CD1c-positive myeloid dendritic cell (primary cell): ENCODE measurements around the gene SAMD4A.

Experiments
- DNase-seq: peaks from one replicate; pipeline ENCODE4 v3.0.0-alpha.2; 2016; ENCODE audit errors: extremely low spot score

SAMD4A gene

DNA sequence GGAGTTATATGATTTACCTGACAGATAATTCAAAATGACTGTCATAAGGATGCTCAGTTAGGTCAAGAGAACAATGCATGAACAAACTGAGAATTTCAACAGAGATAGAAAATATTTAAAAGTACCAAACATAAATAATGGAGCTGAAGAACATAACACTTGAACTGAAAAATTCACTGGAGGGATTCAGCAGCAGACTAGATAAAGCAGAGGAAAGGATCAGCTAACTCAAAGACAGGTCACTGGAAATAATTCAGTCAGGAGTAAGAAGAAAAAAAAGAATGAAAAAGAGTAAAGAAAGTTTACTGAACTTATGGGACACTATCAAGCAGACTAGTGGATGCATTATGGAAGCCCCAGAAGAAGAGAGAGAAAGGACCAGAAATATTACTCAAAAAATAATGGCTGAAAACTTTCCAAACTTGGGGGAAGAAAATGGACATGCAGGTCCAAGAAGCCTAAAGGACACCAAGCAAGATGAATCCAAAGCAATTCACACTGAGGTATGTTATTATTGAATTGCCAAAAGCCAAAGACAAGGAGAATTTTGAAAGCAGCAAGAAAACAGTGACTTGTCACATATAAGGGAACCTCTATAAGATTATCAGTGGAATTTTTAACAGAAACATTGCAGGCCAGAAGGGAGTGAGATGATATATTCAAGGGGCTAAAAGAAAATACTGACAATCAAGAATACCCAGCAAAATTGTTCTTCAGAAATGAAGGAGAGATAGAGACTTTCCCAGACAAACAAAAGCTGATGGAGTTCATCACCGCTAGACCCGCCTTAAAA, 257.0 kb downstream of the SAMD4A start:
- DNase-seq = no peak

DNA sequence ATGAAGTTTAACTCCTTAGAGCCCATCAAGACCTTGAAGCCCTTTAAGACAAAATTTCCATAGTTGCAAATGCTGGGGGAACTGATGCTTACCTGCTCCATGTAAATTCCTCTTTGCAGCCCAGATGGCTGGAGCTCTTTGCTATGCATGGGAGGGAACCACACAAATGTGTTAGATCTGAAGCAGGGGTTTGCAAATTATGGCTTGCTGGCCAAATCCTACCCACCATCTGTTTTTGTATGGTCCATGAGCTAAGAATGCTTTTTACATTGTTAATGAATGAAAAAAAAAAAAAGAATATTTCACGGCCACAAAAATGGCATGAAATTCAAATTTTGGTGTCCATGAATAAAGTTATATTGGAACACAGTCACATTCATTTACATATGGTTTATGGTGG, 261.1 kb downstream of the SAMD4A start:
- no peak for DNase-seq

DNA sequence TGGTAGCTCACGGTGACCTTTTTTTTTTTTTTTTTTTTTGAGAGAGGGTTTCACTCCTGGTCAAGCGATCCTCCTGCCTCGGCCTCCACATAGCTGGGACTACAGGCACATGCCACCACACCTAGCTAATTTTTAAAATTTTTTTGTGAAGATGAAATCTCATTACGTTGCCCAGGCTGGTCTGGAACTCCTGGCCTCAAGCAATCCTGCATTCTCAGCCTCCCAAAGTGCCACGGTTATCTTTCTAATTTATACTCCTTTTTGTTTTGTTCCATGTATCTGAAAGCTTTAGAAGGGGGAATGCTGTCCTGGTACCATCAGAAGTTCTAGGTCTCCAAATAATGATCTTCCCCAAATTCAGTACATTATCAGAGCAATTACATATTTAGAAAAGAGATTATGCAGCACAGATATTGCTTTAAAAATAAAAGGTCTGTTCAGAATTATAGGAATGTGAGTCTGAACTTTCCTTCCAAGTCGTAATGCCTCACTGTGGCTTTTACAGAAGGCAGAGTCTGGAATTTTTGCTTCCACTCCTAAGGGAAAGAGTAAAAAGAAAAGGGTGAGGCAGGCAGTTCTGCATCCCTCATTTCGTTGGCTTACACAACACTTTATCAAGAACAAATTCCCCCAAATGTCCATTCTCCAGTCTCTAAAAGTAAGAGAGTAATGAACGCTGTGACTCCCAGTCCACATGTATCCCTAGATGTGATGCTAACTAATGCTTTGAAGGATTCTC, 262.7 kb downstream of the SAMD4A start:
- no peak for DNase-seq

- DNase-seq = no peak
These were observed 263.7 kb downstream of the SAMD4A start for GRCh38 chr14:54830650-54831049.

DNA sequence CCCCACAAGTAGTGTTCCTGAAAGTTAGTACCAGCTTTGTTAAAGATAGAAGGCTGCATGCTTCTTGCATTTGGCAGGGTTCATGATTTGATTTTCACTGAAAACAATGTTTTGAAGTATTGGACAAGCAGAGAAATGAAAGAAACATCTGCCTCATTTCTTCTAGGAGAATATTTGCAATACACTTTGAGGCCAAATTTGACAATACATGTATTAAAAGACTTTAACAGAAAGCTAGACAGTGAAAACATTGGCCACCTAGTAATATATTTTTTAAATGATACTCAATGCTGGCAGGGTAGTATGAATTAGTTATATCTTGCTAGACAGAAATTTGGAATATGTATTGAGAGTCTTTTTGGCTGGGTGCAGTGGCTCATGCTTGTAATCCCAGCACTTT, 267.2 kb downstream of the SAMD4A start:
- DNase-seq = no peak

DNA sequence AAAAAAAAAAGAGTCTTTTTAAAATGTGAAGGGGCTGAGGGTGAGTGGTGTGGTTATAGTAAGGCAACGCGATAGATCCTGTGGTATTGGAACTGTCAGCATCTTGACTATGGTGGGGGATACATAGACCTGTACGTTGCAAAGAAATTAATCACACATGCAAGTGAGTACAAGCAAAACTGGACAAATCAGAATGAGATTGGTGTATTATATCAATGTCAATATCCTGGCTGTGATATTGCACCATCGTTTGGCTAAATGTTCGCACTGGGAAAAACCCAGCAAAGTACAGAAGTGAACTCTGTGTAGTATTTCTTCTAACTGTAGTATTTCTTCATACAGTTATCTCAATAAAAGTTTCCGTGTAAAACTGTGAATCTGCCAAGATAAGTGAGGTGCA, 267.8 kb downstream of the SAMD4A start:
- no peak for DNase-seq

DNA sequence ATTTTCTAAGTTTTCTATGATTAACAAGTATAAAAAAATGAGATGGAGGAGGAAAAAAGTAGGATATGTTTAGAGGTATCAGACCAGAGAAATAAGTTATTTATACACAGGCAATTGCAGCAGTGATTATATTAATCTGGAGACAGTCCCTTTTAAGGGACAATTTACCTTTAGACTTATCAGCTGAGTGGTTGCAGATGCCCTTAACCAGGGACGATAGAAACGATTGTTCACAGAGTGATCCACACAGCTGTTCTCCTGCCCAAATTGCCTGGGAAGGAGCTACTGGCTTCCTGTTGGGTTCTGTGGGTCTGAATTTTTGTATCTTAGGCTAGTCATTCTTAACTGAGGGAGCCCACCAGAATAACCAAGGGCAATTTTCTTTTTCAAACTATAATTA, 269.3 kb downstream of the SAMD4A start:
- DNase-seq = no peak

DNA sequence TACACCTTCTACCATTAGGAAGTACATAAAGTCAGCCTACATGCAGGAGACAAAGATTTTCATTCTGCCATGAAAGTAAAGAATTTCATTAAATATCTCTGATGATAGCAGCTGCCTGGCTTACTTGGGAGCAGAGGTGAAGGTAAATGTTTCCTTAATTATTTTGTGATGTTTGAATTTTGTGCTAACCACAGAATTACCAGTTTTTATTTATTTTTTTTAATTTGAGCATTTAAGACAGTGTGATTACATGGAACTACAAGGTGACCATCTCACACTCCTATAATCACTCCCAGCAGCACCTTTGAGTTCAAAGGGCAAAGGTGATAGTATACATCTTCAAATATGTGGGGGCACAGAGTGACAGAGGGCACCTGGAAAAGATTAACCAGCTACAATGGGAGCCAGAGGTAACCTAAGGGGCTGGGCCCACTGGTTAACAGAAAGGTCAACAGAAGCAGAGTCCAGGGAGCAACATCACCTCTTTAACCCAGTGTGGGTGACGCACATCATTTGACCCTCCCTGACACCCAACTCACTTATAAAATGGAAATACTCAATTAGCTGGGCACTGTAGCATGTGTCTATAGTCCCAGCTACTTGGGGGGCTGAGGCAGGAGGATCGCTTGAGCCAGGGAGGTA, 270.7 kb downstream of the SAMD4A start:
- no peak for DNase-seq

GRCh38 chr14:54838931-54839512, 272.1 kb downstream of the SAMD4A start:
- no peak for DNase-seq

- no peak for DNase-seq
These were observed 272.8 kb downstream of the SAMD4A start for GRCh38 chr14:54839701-54840119.

GRCh38 chr14:54840336-54840735, 273.4 kb downstream of the SAMD4A start:
- DNase-seq = no peak

- no peak for DNase-seq
These were observed 273.9 kb downstream of the SAMD4A start for GRCh38 chr14:54840798-54841197.
